H1 (cell line): ENCODE measurements around the gene SERGEF. TPM values are rescaled to one million over a fixed set of nuclear protein-coding genes. Genes with fewer than 3 reads are reported as not detected.

Experiments
- CTCF ChIA-PET: fragments of 300-600 bp; sonication (Branson Sonifier 250); formaldehyde crosslinking; loops from one replicate; lab custom pipeline; 2021; ENCODE audit not compliant: partially characterized antibody; lab: Charles Lee
- POLR2A ChIA-PET: fragments of 300-600 bp; sonication (Branson Sonifier 250); formaldehyde crosslinking; loops from one replicate; lab custom pipeline; 2021; ENCODE audit warnings: inconsistent platforms; ENCODE audit not compliant: partially characterized antibody; lab: Charles Lee
- DNase-seq, 2 experiments: peaks; one replicate each; pipeline versions ENCODE4 v3.0.0 to v3.0.0-alpha.2; 2010 to 2022; ENCODE audit warnings: low spot score in 2 of 2, low read depth in 1 of 2, mixed read lengths in 1 of 2
- FAIRE-seq: peaks from 2 replicates; lab custom pipeline; 2011; peaks lifted over from hg19 to GRCh38; lab: Jason Lieb, UNC
- H2AFZ ChIP-seq: 2 replicates; pipeline ENCODE4 v1.8.1; 2012; ENCODE audit warnings: low read length, inconsistent platforms
- H2AK5ac ChIP-seq: 2 replicates; pipeline ENCODE4 v1.6.1; 2013; ENCODE audit warnings: low read depth, low read length
- H2BK120ac ChIP-seq: replicated peaks from 2 replicates; pipeline ENCODE3; 2013; ENCODE audit warnings: low read depth, low read length, inconsistent platforms
- H2BK12ac ChIP-seq: 2 replicates; pipeline ENCODE4 v1.6.1; 2013; ENCODE audit warnings: low read depth, low read length
- H2BK15ac ChIP-seq: 2 replicates; pipeline ENCODE4 v1.6.1; 2013; ENCODE audit warnings: low read length
- H2BK20ac ChIP-seq: 2 replicates; pipeline ENCODE4 v1.6.1; 2013; ENCODE audit warnings: low read length
- H2BK5ac ChIP-seq: 2 replicates; pipeline ENCODE4 v1.6.1; 2013; ENCODE audit warnings: low read depth, low read length
- H3K14ac ChIP-seq: 2 replicates; pipeline ENCODE4 v1.6.1; 2013; ENCODE audit warnings: inconsistent platforms; ENCODE audit not compliant: insufficient read length
- H3K18ac ChIP-seq: 2 replicates; pipeline ENCODE4 v1.6.1; 2013; ENCODE audit warnings: low read length; ENCODE audit errors: extremely low read depth
- H3K23ac ChIP-seq: 2 replicates; pipeline ENCODE4 v1.6.1; 2013; ENCODE audit warnings: inconsistent platforms; ENCODE audit not compliant: insufficient read length
- H3K23me2 ChIP-seq: 2 replicates; pipeline ENCODE4 v1.6.1; 2013; ENCODE audit warnings: low read depth, low read length
- H3K27ac ChIP-seq: 2 replicates; pipeline ENCODE4 v1.6.1; 2011; ENCODE audit warnings: low read depth, low read length, inconsistent platforms
- H3K27me3 ChIP-seq, 4 experiments: replicated peaks in 1 of 4; 1 replicate in 1 of 4; 2 replicates in 3 of 4; pipeline versions ENCODE4 v1.6.1 to v1.8.1; 2011 to 2013; ENCODE audit warnings: low read length in 3 of 4, mild to moderate bottlenecking in 3 of 4, inconsistent platforms in 2 of 4, mixed read lengths in 2 of 4, moderate library complexity in 1 of 4; ENCODE audit not compliant: control insufficient read depth in 3 of 4, insufficient read depth in 3 of 4; ENCODE audit errors: extremely low read depth in 1 of 4
- H3K36me3 ChIP-seq, 4 experiments: 2 replicates each; pipeline versions ENCODE4 v1.6.1 to v1.8.1; 2011 to 2013; ENCODE audit warnings: mild to moderate bottlenecking in 4 of 4, low read length in 3 of 4, moderate library complexity in 2 of 4, control low read depth in 1 of 4, inconsistent platforms in 1 of 4; ENCODE audit not compliant: insufficient read depth in 4 of 4, control insufficient read depth in 2 of 4
- H3K4ac ChIP-seq: replicated peaks from 2 replicates; pipeline ENCODE3; 2013; ENCODE audit warnings: low read length, low read depth, mixed read lengths, inconsistent platforms; ENCODE audit not compliant: insufficient read length
- H3K4me1 ChIP-seq, 4 experiments: replicated peaks in 1 of 4; 1 replicate in 1 of 4; 2 replicates in 3 of 4; pipeline versions ENCODE4 v1.6.1 to v1.8.1; 2011 to 2013; ENCODE audit warnings: low read length in 3 of 4, inconsistent platforms in 2 of 4, mixed read lengths in 1 of 4; ENCODE audit not compliant: insufficient read depth in 4 of 4, control insufficient read depth in 3 of 4
- H3K4me2 ChIP-seq, 2 experiments: 2 replicates each; pipeline versions ENCODE4 v1.6.1 to v1.8.1; 2011 to 2013; ENCODE audit warnings: low read depth in 2 of 2, low read length in 2 of 2, control low read depth in 1 of 2, inconsistent platforms in 1 of 2, mild to moderate bottlenecking in 1 of 2; ENCODE audit not compliant: insufficient read depth in 1 of 2
- H3K4me3 ChIP-seq, 4 experiments: fragments of 200-600, 300-600 bp in 1 of 4; sonication (generic), shearing (Covaris generic), sonication (Bioruptor Twin) in 1 of 4; 2 replicates each; pipeline versions ENCODE4 v1.5.1 to v1.8.1; 2011 to 2016; ENCODE audit warnings: low read length in 4 of 4, low read depth in 3 of 4, control low read depth in 2 of 4, inconsistent platforms in 2 of 4, mild to moderate bottlenecking in 2 of 4, mixed read lengths in 1 of 4, moderate library complexity in 1 of 4; ENCODE audit not compliant: insufficient read depth in 2 of 4; ENCODE audit errors: extremely low read depth in 1 of 4
- H3K56ac ChIP-seq: replicated peaks from 2 replicates; pipeline ENCODE3; 2013; ENCODE audit warnings: low read depth, mild to moderate bottlenecking, mixed read lengths, low read length, inconsistent platforms; ENCODE audit not compliant: insufficient read length
- H3K79me1 ChIP-seq: 2 replicates; pipeline ENCODE4 v1.6.1; 2013; ENCODE audit warnings: low read depth, low read length, control low read depth
- H3K79me2 ChIP-seq, 2 experiments: 2 replicates each; pipeline versions ENCODE4 v1.6.1 to v1.8.1; 2012 to 2013; ENCODE audit warnings: low read length in 2 of 2, mild to moderate bottlenecking in 2 of 2, inconsistent platforms in 1 of 2; ENCODE audit not compliant: insufficient read depth in 2 of 2, control insufficient read depth in 1 of 2
- H3K9ac ChIP-seq, 4 experiments: replicated peaks in 1 of 4; 1 replicate in 1 of 4; 2 replicates in 3 of 4; pipeline versions ENCODE4 v1.6.1 to v1.8.1; 2011 to 2013; ENCODE audit warnings: low read depth in 3 of 4, low read length in 3 of 4, control low read depth in 2 of 4, mild to moderate bottlenecking in 2 of 4, moderate library complexity in 2 of 4, inconsistent platforms in 1 of 4; ENCODE audit errors: extremely low read depth in 1 of 4
- H3K9me3 ChIP-seq, 2 experiments: 2 replicates each; pipeline versions ENCODE4 v1.6.1 to v1.8.1; 2012 to 2013; ENCODE audit warnings: mild to moderate bottlenecking in 2 of 2, moderate library complexity in 2 of 2, control low read depth in 1 of 2, inconsistent platforms in 1 of 2, low read depth in 1 of 2, low read length in 1 of 2, mixed read lengths in 1 of 2; ENCODE audit not compliant: insufficient read depth in 2 of 2
- H4K20me1 ChIP-seq, 2 experiments: replicated peaks in 1 of 2; 2 replicates each; pipeline versions ENCODE3 to v1.8.1; 2011 to 2013; ENCODE audit warnings: inconsistent platforms in 2 of 2, low read length in 2 of 2, mild to moderate bottlenecking in 1 of 2; ENCODE audit not compliant: insufficient read depth in 2 of 2, control insufficient read depth in 1 of 2
- H4K5ac ChIP-seq: 2 replicates; pipeline ENCODE4 v1.6.1; 2013; ENCODE audit warnings: low read length, low read depth, mixed read lengths, inconsistent platforms; ENCODE audit not compliant: insufficient read length
- H4K8ac ChIP-seq: 2 replicates; pipeline ENCODE4 v1.8.0; 2013; ENCODE audit warnings: mild to moderate bottlenecking, moderate library complexity, low read length, inconsistent platforms; ENCODE audit not compliant: insufficient read depth; ENCODE audit errors: extremely low read depth
- H4K91ac ChIP-seq: replicated peaks from 2 replicates; pipeline ENCODE3; 2013; ENCODE audit warnings: low read length, mixed read lengths, inconsistent platforms; ENCODE audit not compliant: insufficient read length
- BACH1 ChIP-seq: IDR thresholded peaks from 2 replicates; pipeline ENCODE4 v1.6.1; 2012; ENCODE audit warnings: low read length, improper control_type of control experiment
- CTBP2 ChIP-seq: IDR thresholded peaks from 2 replicates; pipeline ENCODE4 v1.7.0; 2011; ENCODE audit warnings: borderline replicate concordance, mild to moderate bottlenecking, moderate library complexity, mixed read lengths, low read length; ENCODE audit not compliant: insufficient read depth, insufficient read length
- FOSL1 ChIP-seq: IDR thresholded peaks from 2 replicates; pipeline ENCODE4 v1.6.1; 2011; ENCODE audit warnings: mild to moderate bottlenecking, low read depth, low read length, moderate library complexity; ENCODE audit not compliant: insufficient read depth
- HDAC2 ChIP-seq, 2 experiments: fragments of 300-600 bp in 1 of 2; sonication (generic) in 1 of 2; IDR thresholded peaks; 2 replicates each; pipeline ENCODE4 v1.6.1; 2011 to 2012; ENCODE audit warnings: low read depth in 2 of 2, low read length in 2 of 2, mild to moderate bottlenecking in 2 of 2, moderate library complexity in 2 of 2, borderline replicate concordance in 1 of 2, inconsistent platforms in 1 of 2
- KDM1A ChIP-seq: fragments of 200-600, 300-600 bp; sonication (generic); IDR thresholded peaks from 2 replicates; pipeline ENCODE4 v1.7.1; 2016; ENCODE audit warnings: mild to moderate bottlenecking, low read length, borderline replicate concordance
- MAFK ChIP-seq: IDR thresholded peaks from 2 replicates; pipeline ENCODE4 v1.6.1; 2012; ENCODE audit warnings: low read depth, mild to moderate bottlenecking, improper control_type of control experiment, low read length
- MAX ChIP-seq: IDR thresholded peaks from 2 replicates; pipeline ENCODE4 v1.6.1; 2012; ENCODE audit warnings: inconsistent platforms
- RFX5 ChIP-seq: IDR thresholded peaks from 2 replicates; pipeline ENCODE4 v1.6.1; 2011; ENCODE audit warnings: low read depth, low read length, improper control_type of control experiment, borderline replicate concordance
- SAP30 ChIP-seq: fragments of 300-600 bp; sonication (generic); IDR thresholded peaks from 2 replicates; pipeline ENCODE4 v1.7.1; 2012; ENCODE audit warnings: low read length, moderate library complexity, mild to moderate bottlenecking, inconsistent platforms; ENCODE audit not compliant: insufficient read depth, insufficient replicate concordance
- TCF12 ChIP-seq: IDR thresholded peaks from 2 replicates; pipeline ENCODE4 v1.6.1; 2011; ENCODE audit warnings: low read depth, mild to moderate bottlenecking, low read length
- ZNF274 ChIP-seq: IDR thresholded peaks from 2 replicates; pipeline ENCODE4 v1.7.0; 2012; ENCODE audit warnings: low read length, borderline replicate concordance; ENCODE audit errors: extremely low read depth
- WGBS, 2 experiments: shearing (Covaris generic) in 1 of 2; methylation state at CpG; one replicate each; pipeline versions ENCODE4 v1.1.6 to v1.1.7; 2013 to 2015; ENCODE audit warnings: low lambda C conversion rate in 2 of 2, mixed read lengths in 2 of 2, inconsistent platforms in 1 of 2, low coverage in 1 of 2, missing lambda C conversion rate in 1 of 2; ENCODE audit not compliant: insufficient replicate concordance in 2 of 2, insufficient coverage in 1 of 2, insufficient read length in 1 of 2; ENCODE audit errors: extremely low coverage in 1 of 2, missing lambda C conversion rate in 1 of 2; 5-methylcytosine and 5-hydroxymethylcytosine counted together
- polyA plus RNA-seq, 7 experiments: library from polyadenylated mRNA; depleted of rRNA in 3 of 7; stranded (reverse) in 5 of 7; unstranded in 2 of 7; fragments of >200 nt in 5 of 7; fragments of 200-250 nt in 2 of 7; gene quantifications; 1 replicate in 5 of 7; 2 replicates in 1 of 7; 4 replicates in 1 of 7; pipeline versions ENCODE4 v1.2.1 to v1.2.3, GENCODE V29; 2011 to 2013; ENCODE audit warnings: missing spikeins in 2 of 7, mixed read lengths in 2 of 7
- total RNA-seq: library from RNA; stranded (reverse); fragmentation: NEBNext Ultra II Directional; extraction: Animal tissue kit (Norgen Biotek cat#: 25700); gene quantifications from 2 replicates; pipeline ENCODE4 v1.2.1, GENCODE V29; 2021
- TF ChIP-seq, protein P1 (sequence below): IDR thresholded peaks from 2 replicates; pipeline ENCODE4 v1.6.1; 2011; ENCODE audit warnings: low read depth, mild to moderate bottlenecking, low read length; ENCODE audit not compliant: insufficient read depth

The SERGEF gene
- total and polyA plus RNA-seq, 2 of the 8 experiments (the other 6 are each of a cell fraction or from before 2014, with no cell fraction given) = 16.6 to 28.8 TPM

GRCh38 chr11:17950644-17951043 lies 62.2 kb downstream of the SERGEF start:
- no peaks in the 10 kb centered on the region for H3K79me1 ChIP-seq
- no peaks in the 10 kb centered on the region for H3K9me3 ChIP-seq
- H3K36me3 ChIP-seq = peaks cover 0 to 2% (median 0%) of the 10 kb centered on the region in 4 experiments; a peak in 3 of 8 replicates
- H3K4ac ChIP-seq = no peak overlapping the region
- no peak overlapping the region for H2BK15ac ChIP-seq
- ChIA-PET POLR2A (no interaction called here), CTCF (interaction anchor here (1.4 to 2.5 kb wide), 6 partner anchors 16 to 181 kb away, joined by 3 to 8 read pairs (median 5); no protein-coding TSS in a partner anchor)
- H2BK12ac ChIP-seq = no peak overlapping the region
- FAIRE-seq (no peak), DNase-seq (no peak)
- H3K23ac ChIP-seq = no peak overlapping the region
- H3K23me2 ChIP-seq = no peaks in the 10 kb centered on the region
- H2BK120ac ChIP-seq = no peak overlapping the region
- H2AFZ ChIP-seq = no peak overlapping the region
- no peak overlapping the region for H3K27ac ChIP-seq
- H4K91ac ChIP-seq = no peak overlapping the region
- H3K79me2 ChIP-seq = no peaks in the 10 kb centered on the region
- H2BK20ac ChIP-seq = no peak overlapping the region
- WGBS, 2 experiments = 82% methylated on average over 1 of the region's 1 CpG; no CpG with 5 or more reads in 1 of the 2 experiments
- no peak overlapping the region for H3K56ac ChIP-seq
- H3K9ac ChIP-seq = no peak overlapping the region
- H3K4me3 ChIP-seq = no peak overlapping the region
- H4K20me1 ChIP-seq = peaks cover 0 to 2% of the 10 kb centered on the region in 2 experiments
- H3K27me3 ChIP-seq = no peaks in the 10 kb centered on the region
- H3K18ac ChIP-seq = no peak overlapping the region
- H3K4me2 ChIP-seq = no peak overlapping the region
- no peak overlapping the region for H3K14ac ChIP-seq
- no peak overlapping the region for H4K8ac ChIP-seq
- H4K5ac ChIP-seq = no peak overlapping the region
- H2BK5ac ChIP-seq = no peak overlapping the region
- H2AK5ac ChIP-seq = no peak overlapping the region
- H3K4me1 ChIP-seq = no peaks in the 10 kb centered on the region
- TF ChIP-seq BACH1 (no peak), RFX5 (no peak), HDAC2 (IDR thresholded peaks at IDR 0.05; ENCODE audit: borderline replicate concordance in 1 of 2, low read depth in 2 of 2, low read length in 2 of 2) (no peak), SAP30 (no peak), CTBP2 (no peak), FOSL1 (no peak), KDM1A (no peak), TCF12 (no peak), ZNF274 (no peak), MAFK (no peak), MAX (no peak)
- TF ChIP-seq, protein P1, sequence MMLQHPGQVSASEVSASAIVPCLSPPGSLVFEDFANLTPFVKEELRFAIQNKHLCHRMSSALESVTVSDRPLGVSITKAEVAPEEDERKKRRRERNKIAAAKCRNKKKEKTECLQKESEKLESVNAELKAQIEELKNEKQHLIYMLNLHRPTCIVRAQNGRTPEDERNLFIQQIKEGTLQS = no peak
